H1 (cell line): ENCODE results near the gene SLCO4A1. TPM values are rescaled to one million over a fixed set of nuclear protein-coding genes. Genes with fewer than 3 reads are reported as not detected.

Experiments used
- CTCF ChIA-PET: fragments of 300-600 bp; sonication (Branson Sonifier 250); formaldehyde crosslinking; loops from one replicate; lab custom pipeline; 2021; ENCODE audit not compliant: partially characterized antibody; lab: Charles Lee
- POLR2A ChIA-PET: fragments of 300-600 bp; sonication (Branson Sonifier 250); formaldehyde crosslinking; loops from one replicate; lab custom pipeline; 2021; ENCODE audit warnings: inconsistent platforms; ENCODE audit not compliant: partially characterized antibody; lab: Charles Lee
- DNase-seq, 2 experiments: peaks; one replicate each; pipeline versions ENCODE4 v3.0.0 to v3.0.0-alpha.2; 2010 to 2022; ENCODE audit warnings: low spot score in 2 of 2, low read depth in 1 of 2, mixed read lengths in 1 of 2
- FAIRE-seq: peaks from 2 replicates; lab custom pipeline; 2011; peaks lifted over from hg19 to GRCh38; lab: Jason Lieb, UNC
- H2AFZ ChIP-seq: 2 replicates; pipeline ENCODE4 v1.8.1; 2012; ENCODE audit warnings: low read length, inconsistent platforms
- H2AK5ac ChIP-seq: 2 replicates; pipeline ENCODE4 v1.6.1; 2013; ENCODE audit warnings: low read depth, low read length
- H2BK120ac ChIP-seq: replicated peaks from 2 replicates; pipeline ENCODE3; 2013; ENCODE audit warnings: low read depth, low read length, inconsistent platforms
- H2BK12ac ChIP-seq: 2 replicates; pipeline ENCODE4 v1.6.1; 2013; ENCODE audit warnings: low read depth, low read length
- H2BK15ac ChIP-seq: 2 replicates; pipeline ENCODE4 v1.6.1; 2013; ENCODE audit warnings: low read length
- H2BK20ac ChIP-seq: 2 replicates; pipeline ENCODE4 v1.6.1; 2013; ENCODE audit warnings: low read length
- H2BK5ac ChIP-seq: 2 replicates; pipeline ENCODE4 v1.6.1; 2013; ENCODE audit warnings: low read depth, low read length
- H3K14ac ChIP-seq: 2 replicates; pipeline ENCODE4 v1.6.1; 2013; ENCODE audit warnings: inconsistent platforms; ENCODE audit not compliant: insufficient read length
- H3K18ac ChIP-seq: 2 replicates; pipeline ENCODE4 v1.6.1; 2013; ENCODE audit warnings: low read length; ENCODE audit errors: extremely low read depth
- H3K23ac ChIP-seq: 2 replicates; pipeline ENCODE4 v1.6.1; 2013; ENCODE audit warnings: inconsistent platforms; ENCODE audit not compliant: insufficient read length
- H3K23me2 ChIP-seq: 2 replicates; pipeline ENCODE4 v1.6.1; 2013; ENCODE audit warnings: low read depth, low read length
- H3K27ac ChIP-seq: 2 replicates; pipeline ENCODE4 v1.6.1; 2011; ENCODE audit warnings: low read depth, low read length, inconsistent platforms
- H3K27me3 ChIP-seq, 4 experiments: replicated peaks in 1 of 4; 1 replicate in 1 of 4; 2 replicates in 3 of 4; pipeline versions ENCODE4 v1.6.1 to v1.8.1; 2011 to 2013; ENCODE audit warnings: low read length in 3 of 4, mild to moderate bottlenecking in 3 of 4, inconsistent platforms in 2 of 4, mixed read lengths in 2 of 4, moderate library complexity in 1 of 4; ENCODE audit not compliant: control insufficient read depth in 3 of 4, insufficient read depth in 3 of 4; ENCODE audit errors: extremely low read depth in 1 of 4
- H3K36me3 ChIP-seq, 4 experiments: 2 replicates each; pipeline versions ENCODE4 v1.6.1 to v1.8.1; 2011 to 2013; ENCODE audit warnings: mild to moderate bottlenecking in 4 of 4, low read length in 3 of 4, moderate library complexity in 2 of 4, control low read depth in 1 of 4, inconsistent platforms in 1 of 4; ENCODE audit not compliant: insufficient read depth in 4 of 4, control insufficient read depth in 2 of 4
- H3K4ac ChIP-seq: replicated peaks from 2 replicates; pipeline ENCODE3; 2013; ENCODE audit warnings: low read length, low read depth, mixed read lengths, inconsistent platforms; ENCODE audit not compliant: insufficient read length
- H3K4me1 ChIP-seq, 4 experiments: replicated peaks in 1 of 4; 1 replicate in 1 of 4; 2 replicates in 3 of 4; pipeline versions ENCODE4 v1.6.1 to v1.8.1; 2011 to 2013; ENCODE audit warnings: low read length in 3 of 4, inconsistent platforms in 2 of 4, mixed read lengths in 1 of 4; ENCODE audit not compliant: insufficient read depth in 4 of 4, control insufficient read depth in 3 of 4
- H3K4me2 ChIP-seq, 2 experiments: 2 replicates each; pipeline versions ENCODE4 v1.6.1 to v1.8.1; 2011 to 2013; ENCODE audit warnings: low read depth in 2 of 2, low read length in 2 of 2, control low read depth in 1 of 2, inconsistent platforms in 1 of 2, mild to moderate bottlenecking in 1 of 2; ENCODE audit not compliant: insufficient read depth in 1 of 2
- H3K4me3 ChIP-seq, 4 experiments: fragments of 200-600, 300-600 bp in 1 of 4; sonication (generic), shearing (Covaris generic), sonication (Bioruptor Twin) in 1 of 4; 2 replicates each; pipeline versions ENCODE4 v1.5.1 to v1.8.1; 2011 to 2016; ENCODE audit warnings: low read length in 4 of 4, low read depth in 3 of 4, control low read depth in 2 of 4, inconsistent platforms in 2 of 4, mild to moderate bottlenecking in 2 of 4, mixed read lengths in 1 of 4, moderate library complexity in 1 of 4; ENCODE audit not compliant: insufficient read depth in 2 of 4; ENCODE audit errors: extremely low read depth in 1 of 4
- H3K56ac ChIP-seq: replicated peaks from 2 replicates; pipeline ENCODE3; 2013; ENCODE audit warnings: low read depth, mild to moderate bottlenecking, mixed read lengths, low read length, inconsistent platforms; ENCODE audit not compliant: insufficient read length
- H3K79me1 ChIP-seq: 2 replicates; pipeline ENCODE4 v1.6.1; 2013; ENCODE audit warnings: low read depth, low read length, control low read depth
- H3K79me2 ChIP-seq, 2 experiments: 2 replicates each; pipeline versions ENCODE4 v1.6.1 to v1.8.1; 2012 to 2013; ENCODE audit warnings: low read length in 2 of 2, mild to moderate bottlenecking in 2 of 2, inconsistent platforms in 1 of 2; ENCODE audit not compliant: insufficient read depth in 2 of 2, control insufficient read depth in 1 of 2
- H3K9ac ChIP-seq, 4 experiments: replicated peaks in 1 of 4; 1 replicate in 1 of 4; 2 replicates in 3 of 4; pipeline versions ENCODE4 v1.6.1 to v1.8.1; 2011 to 2013; ENCODE audit warnings: low read depth in 3 of 4, low read length in 3 of 4, control low read depth in 2 of 4, mild to moderate bottlenecking in 2 of 4, moderate library complexity in 2 of 4, inconsistent platforms in 1 of 4; ENCODE audit errors: extremely low read depth in 1 of 4
- H3K9me3 ChIP-seq, 2 experiments: 2 replicates each; pipeline versions ENCODE4 v1.6.1 to v1.8.1; 2012 to 2013; ENCODE audit warnings: mild to moderate bottlenecking in 2 of 2, moderate library complexity in 2 of 2, control low read depth in 1 of 2, inconsistent platforms in 1 of 2, low read depth in 1 of 2, low read length in 1 of 2, mixed read lengths in 1 of 2; ENCODE audit not compliant: insufficient read depth in 2 of 2
- H4K20me1 ChIP-seq, 2 experiments: replicated peaks in 1 of 2; 2 replicates each; pipeline versions ENCODE3 to v1.8.1; 2011 to 2013; ENCODE audit warnings: inconsistent platforms in 2 of 2, low read length in 2 of 2, mild to moderate bottlenecking in 1 of 2; ENCODE audit not compliant: insufficient read depth in 2 of 2, control insufficient read depth in 1 of 2
- H4K5ac ChIP-seq: 2 replicates; pipeline ENCODE4 v1.6.1; 2013; ENCODE audit warnings: low read length, low read depth, mixed read lengths, inconsistent platforms; ENCODE audit not compliant: insufficient read length
- H4K8ac ChIP-seq: 2 replicates; pipeline ENCODE4 v1.8.0; 2013; ENCODE audit warnings: mild to moderate bottlenecking, moderate library complexity, low read length, inconsistent platforms; ENCODE audit not compliant: insufficient read depth; ENCODE audit errors: extremely low read depth
- H4K91ac ChIP-seq: replicated peaks from 2 replicates; pipeline ENCODE3; 2013; ENCODE audit warnings: low read length, mixed read lengths, inconsistent platforms; ENCODE audit not compliant: insufficient read length
- CHD2 ChIP-seq: IDR thresholded peaks from 2 replicates; pipeline ENCODE4 v1.6.1; 2012; ENCODE audit warnings: low read length, improper control_type of control experiment
- GABPA ChIP-seq: IDR thresholded peaks from 2 replicates; pipeline ENCODE4 v1.6.1; 2011; ENCODE audit warnings: mild to moderate bottlenecking, low read length, moderate library complexity, borderline replicate concordance; ENCODE audit not compliant: insufficient read depth
- KDM5A ChIP-seq: fragments of 200-600 bp; IDR thresholded peaks from 2 replicates; pipeline ENCODE4 v1.7.1; 2012; ENCODE audit warnings: mild to moderate bottlenecking, low read length, inconsistent platforms, mixed read lengths
- RXRA ChIP-seq: IDR thresholded peaks from 2 replicates; pipeline ENCODE4 v1.6.1; 2011; ENCODE audit warnings: low read depth, mild to moderate bottlenecking, low read length, moderate library complexity; ENCODE audit not compliant: insufficient read depth
- SP4 ChIP-seq: IDR thresholded peaks from 2 replicates; pipeline ENCODE4 v1.6.1; 2012; ENCODE audit warnings: low read length, inconsistent platforms
- SUZ12 ChIP-seq: fragments of 200-600 bp; sonication (generic); IDR thresholded peaks from 2 replicates; pipeline ENCODE4 v1.6.1; 2012; ENCODE audit warnings: mild to moderate bottlenecking, inconsistent platforms, low read length, moderate library complexity, mixed read lengths
- TCF12 ChIP-seq: IDR thresholded peaks from 2 replicates; pipeline ENCODE4 v1.6.1; 2011; ENCODE audit warnings: low read depth, mild to moderate bottlenecking, low read length
- ZNF274 ChIP-seq: IDR thresholded peaks from 2 replicates; pipeline ENCODE4 v1.7.0; 2012; ENCODE audit warnings: low read length, borderline replicate concordance; ENCODE audit errors: extremely low read depth
- WGBS, 2 experiments: shearing (Covaris generic) in 1 of 2; methylation state at CpG; one replicate each; pipeline versions ENCODE4 v1.1.6 to v1.1.7; 2013 to 2015; ENCODE audit warnings: low lambda C conversion rate in 2 of 2, mixed read lengths in 2 of 2, inconsistent platforms in 1 of 2, low coverage in 1 of 2, missing lambda C conversion rate in 1 of 2; ENCODE audit not compliant: insufficient replicate concordance in 2 of 2, insufficient coverage in 1 of 2, insufficient read length in 1 of 2; ENCODE audit errors: extremely low coverage in 1 of 2, missing lambda C conversion rate in 1 of 2; 5-methylcytosine and 5-hydroxymethylcytosine counted together
- polyA plus RNA-seq, 7 experiments: library from polyadenylated mRNA; depleted of rRNA in 3 of 7; stranded (reverse) in 5 of 7; unstranded in 2 of 7; fragments of >200 nt in 5 of 7; fragments of 200-250 nt in 2 of 7; gene quantifications; 1 replicate in 5 of 7; 2 replicates in 1 of 7; 4 replicates in 1 of 7; pipeline versions ENCODE4 v1.2.1 to v1.2.3, GENCODE V29; 2011 to 2013; ENCODE audit warnings: missing spikeins in 2 of 7, mixed read lengths in 2 of 7
- total RNA-seq: library from RNA; stranded (reverse); fragmentation: NEBNext Ultra II Directional; extraction: Animal tissue kit (Norgen Biotek cat#: 25700); gene quantifications from 2 replicates; pipeline ENCODE4 v1.2.1, GENCODE V29; 2021

SLCO4A1 gene
- total and polyA plus RNA-seq, 2 of the 8 experiments (the other 6 are each of a cell fraction or from before 2014, with no cell fraction given), result 10.5 to 18.5 TPM

DNA sequence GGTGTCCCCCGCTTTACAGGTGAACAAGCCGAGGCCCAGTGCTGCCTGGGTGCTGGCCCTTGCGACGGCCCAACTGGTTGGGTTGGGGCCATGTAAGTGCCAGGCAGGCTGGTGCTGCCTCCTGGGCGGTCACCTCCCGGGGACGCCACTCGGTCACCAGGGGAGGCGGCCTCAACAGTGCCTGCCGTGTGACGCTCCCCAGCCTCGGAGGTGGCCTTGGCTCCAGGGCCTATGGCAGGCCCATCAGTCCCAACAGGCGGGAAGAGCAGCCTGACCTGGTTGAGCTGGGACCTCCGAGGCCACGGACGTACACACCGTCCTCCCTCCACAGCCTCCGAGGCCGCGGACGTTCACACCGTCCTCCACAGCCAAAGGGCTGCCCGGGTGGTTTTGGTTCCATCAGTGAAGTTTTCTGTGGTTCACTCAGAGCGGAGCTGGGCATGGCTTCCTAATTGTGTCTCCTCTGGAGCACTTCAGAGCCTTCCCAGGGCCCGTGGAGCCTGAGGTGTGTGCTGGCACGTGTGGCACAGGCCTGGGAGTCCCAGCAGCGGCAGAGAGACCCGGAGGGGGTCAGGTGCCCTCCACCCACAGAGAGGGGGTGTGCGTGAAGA lies 19.3 kb upstream of the SLCO4A1 start:
- POLR2A ChIA-PET, result interaction anchor here (0.7 to 2.1 kb wide), 2 partner anchors 12 to 64 kb away, joined by 3 to 7 read pairs; no protein-coding TSS in a partner anchor
- Histone ChIP-seq H2AK5ac (peak overlapping the region; percentile 90; the same call in 1 of the 2 replicates), H3K27me3 (no peaks in the 10 kb centered on the region; a peak in 1 of 7 replicates), H3K4ac (peak overlapping the region; percentile 46), H3K27ac (no peak overlapping the region), H3K23ac (no peak overlapping the region), H3K18ac (peak overlapping the region; percentile 48; the same call in 1 of the 2 replicates), H2AFZ (no peak overlapping the region), H3K56ac (no peak overlapping the region), H3K79me2 (no peaks in the 10 kb centered on the region), H4K5ac (no peak overlapping the region), H2BK20ac (peak overlapping the region; percentile 80; the same call in 1 of the 2 replicates), H3K4me2 (peak overlapping the region; percentile 53 to 58; a peak in 2 of 4 replicates), H4K20me1 (peaks cover 0 to 2% of the 10 kb centered on the region in 2 experiments), H3K23me2 (peaks cover 6% of the 10 kb centered on the region; the same call in 1 of the 2 replicates), H4K91ac (peak overlapping the region; percentile 72), H3K4me1 (peaks cover 0 to 25% (median 16%) of the 10 kb centered on the region in 4 experiments; a peak in 6 of 7 replicates), H3K36me3 (no peaks in the 10 kb centered on the region), H2BK12ac (peak overlapping the region; percentile 98; the same call in 1 of the 2 replicates), H3K79me1 (no peaks in the 10 kb centered on the region; the same call in 1 of the 2 replicates), H3K4me3 (peak overlapping the region in 1 of 4 experiments; percentile 21; a peak in 1 of 8 replicates), H3K14ac (no peak overlapping the region), H2BK120ac (no peak overlapping the region), H2BK15ac (peak overlapping the region; percentile 18; the same call in 1 of the 2 replicates), H2BK5ac (peak overlapping the region; percentile 47; the same call in 1 of the 2 replicates), H3K9me3 (peaks cover 0 to 3% of the 10 kb centered on the region in 2 experiments; a peak in 1 of 4 replicates), H4K8ac (peak overlapping the region; percentile 59; the same call in 1 of the 2 replicates), H3K9ac (no peak overlapping the region)
- CTCF ChIA-PET, result interaction anchor here (0.6 to 2.4 kb wide), 8 partner anchors 13 to 185 kb away, joined by 3 to 8 read pairs (median 4); partner anchors contain the start of gene SLCO4A1
- no peak for FAIRE-seq
- 91% methylated on average over 26 of the region's 29 CpGs; no CpG with 5 or more reads in 1 of the 2 experiments for WGBS, 2 experiments
- TF ChIP-seq SUZ12 (no peak), SP4 (no peak), TCF12 (no peak), GABPA (no peak), CHD2 (no peak), RXRA (no peak), KDM5A (no peak), ZNF274 (no peak)
- DNase-seq, result no peak
